Effector memory CD4-positive, alpha-beta T cell (primary cell): ENCODE results near the gene PPP2R3A.

ENCODE experiments used
- DNase-seq, 3 donors: peaks; one replicate each; pipeline ENCODE4 v3.0.0-alpha.2; 2020
- H3K27ac ChIP-seq: 2 replicates; pipeline ENCODE4 v1.7.0; 2013; ENCODE audit warnings: mild to moderate bottlenecking, low read length, moderate library complexity; ENCODE audit not compliant: insufficient read depth, poor library complexity, severe bottlenecking
- H3K27me3 ChIP-seq: replicated peaks from 2 replicates; pipeline ENCODE4 v1.7.0; 2013; ENCODE audit warnings: mild to moderate bottlenecking, low read length; ENCODE audit not compliant: insufficient read depth, control insufficient read depth, poor library complexity, severe bottlenecking
- H3K36me3 ChIP-seq: 2 replicates; pipeline ENCODE4 v1.7.0; 2013; ENCODE audit warnings: mild to moderate bottlenecking, low read length, moderate library complexity; ENCODE audit not compliant: control insufficient read depth, insufficient read depth
- H3K4me1 ChIP-seq: 2 replicates; pipeline ENCODE4 v1.7.0; 2013; ENCODE audit warnings: low read length, mild to moderate bottlenecking; ENCODE audit not compliant: control insufficient read depth, insufficient read depth, poor library complexity, severe bottlenecking
- H3K4me3 ChIP-seq: 2 replicates; pipeline ENCODE4 v1.7.0; 2013; ENCODE audit warnings: low read length, low read depth, mild to moderate bottlenecking; ENCODE audit not compliant: insufficient read depth, poor library complexity, severe bottlenecking
- H3K9me3 ChIP-seq: 2 replicates; pipeline ENCODE4 v1.7.0; 2013; ENCODE audit warnings: mild to moderate bottlenecking, low read length, moderate library complexity; ENCODE audit not compliant: control insufficient read depth

Gene PPP2R3A

DNA sequence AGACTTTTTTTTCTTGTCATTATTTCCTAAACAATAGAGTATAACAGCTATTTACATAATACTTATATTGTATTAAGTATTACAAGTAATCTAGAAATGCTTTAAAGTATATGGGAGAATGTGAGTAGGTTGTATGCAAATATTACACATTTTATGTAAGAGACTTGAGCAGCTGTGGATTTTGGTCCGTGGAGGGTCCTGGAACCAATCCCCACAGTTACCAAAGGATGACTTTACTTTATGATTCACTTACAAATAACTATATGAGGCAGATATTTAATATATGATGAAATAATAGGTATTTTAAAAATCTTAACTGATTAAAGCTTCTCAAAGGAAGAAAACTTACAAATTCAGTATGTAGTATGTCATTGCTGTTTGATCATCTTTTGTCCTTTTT, 56.3 kb downstream of the PPP2R3A start:
- H3K4me3 ChIP-seq: no peak overlapping the region
- H3K27me3 ChIP-seq: no peaks in the 10 kb centered on the region
- H3K9me3 ChIP-seq: no peaks in the 10 kb centered on the region
- H3K36me3 ChIP-seq: no peaks in the 10 kb centered on the region
- no peaks in the 10 kb centered on the region for H3K4me1 ChIP-seq
- no peak for DNase-seq
- H3K27ac ChIP-seq: no peak overlapping the region

DNA sequence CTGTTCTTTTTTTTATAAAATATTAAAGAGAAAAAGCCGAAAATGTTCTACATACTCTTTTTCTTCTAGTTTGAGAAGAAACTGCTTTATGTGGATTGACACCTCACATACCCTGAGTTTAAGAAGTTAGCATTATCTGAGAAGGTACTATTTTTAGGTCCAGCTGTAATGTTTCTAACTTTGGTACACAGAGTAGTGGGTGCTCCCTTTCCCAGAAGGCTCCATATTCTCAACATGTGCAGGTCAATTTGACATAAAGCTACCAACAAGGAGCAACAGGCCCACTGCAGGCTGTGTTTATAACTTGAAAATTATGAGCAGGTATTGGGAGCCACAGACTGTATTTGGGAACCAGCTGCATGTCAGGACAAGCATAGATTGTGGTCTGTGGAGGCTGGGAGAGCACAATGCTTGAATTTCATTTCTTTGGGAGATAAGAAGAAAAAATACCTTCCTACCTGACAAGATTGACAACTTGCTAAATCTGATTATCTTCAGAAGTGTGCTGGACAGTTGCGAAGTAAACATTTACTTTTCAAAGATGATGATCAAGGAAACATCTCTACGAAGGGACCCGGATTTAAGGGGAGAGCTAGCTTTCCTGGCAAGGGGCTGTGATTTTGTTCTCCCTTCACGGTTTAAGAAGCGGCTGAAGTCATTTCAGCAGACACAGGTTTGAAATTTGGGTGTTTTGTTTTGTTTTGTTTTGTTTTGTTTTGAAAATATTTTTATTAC, 57.2 kb downstream of the PPP2R3A start:
- no peaks in the 10 kb centered on the region for H3K9me3 ChIP-seq
- no peak overlapping the region for H3K4me3 ChIP-seq
- H3K27ac ChIP-seq: no peak overlapping the region
- H3K36me3 ChIP-seq: no peaks in the 10 kb centered on the region
- DNase-seq: no peak
- no peaks in the 10 kb centered on the region for H3K27me3 ChIP-seq
- H3K4me1 ChIP-seq: no peaks in the 10 kb centered on the region

DNA sequence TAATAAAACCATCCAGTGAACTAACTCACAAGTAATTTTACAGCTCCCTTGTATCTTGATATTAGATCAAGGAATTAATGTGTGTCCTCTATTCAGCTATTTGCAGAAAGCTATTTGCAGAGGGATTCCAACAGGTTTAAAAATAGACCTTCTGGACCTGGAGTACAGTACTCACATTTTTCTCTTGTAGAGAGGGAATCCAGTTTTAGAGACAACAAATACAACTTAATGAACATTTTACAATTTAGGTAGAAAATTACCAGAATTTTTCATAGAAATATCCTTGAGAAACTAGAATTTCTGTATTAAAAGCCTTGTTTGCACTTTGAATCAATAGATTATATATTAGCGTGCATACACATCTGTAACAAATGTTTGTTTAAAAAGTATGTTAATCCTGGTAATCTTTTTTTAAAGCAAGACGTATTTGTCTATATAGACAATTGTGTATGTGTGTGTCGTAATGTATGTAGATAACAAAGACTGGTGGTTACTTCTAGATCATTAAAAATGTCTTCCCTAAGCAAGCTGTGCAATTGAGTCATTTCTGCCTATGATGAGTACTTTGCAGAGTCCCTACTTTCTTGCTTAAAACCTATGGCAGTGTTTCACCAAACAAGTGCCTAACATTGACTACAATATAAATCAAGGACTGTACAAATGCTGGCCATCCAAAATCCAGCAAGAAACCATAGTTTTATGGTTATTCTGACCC, 57.9 kb downstream of the PPP2R3A start:
- DNase-seq: no peak
- Histone ChIP-seq H3K27ac (no peak overlapping the region), H3K4me1 (no peaks in the 10 kb centered on the region), H3K4me3 (no peak overlapping the region), H3K9me3 (no peaks in the 10 kb centered on the region), H3K36me3 (no peaks in the 10 kb centered on the region), H3K27me3 (no peaks in the 10 kb centered on the region)

DNA sequence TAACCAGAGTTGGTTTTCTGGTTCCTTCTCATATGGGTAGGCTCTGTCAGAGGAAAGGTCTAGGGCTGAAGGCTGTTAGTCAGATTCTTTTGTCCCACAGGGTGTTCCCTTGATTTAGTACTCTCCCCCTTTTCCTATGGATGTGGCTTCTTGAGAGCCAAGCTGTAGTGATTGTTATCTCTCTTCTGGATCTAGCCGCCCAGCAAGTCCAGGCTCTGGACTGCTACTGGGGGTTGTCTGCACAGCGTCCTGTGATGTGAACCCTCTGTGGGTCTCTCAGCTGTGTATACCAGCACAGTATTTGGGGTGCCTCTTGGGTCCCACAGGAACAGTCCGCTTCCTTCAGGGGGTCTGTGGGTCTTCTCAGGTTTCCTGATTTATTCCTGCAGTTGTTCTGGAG, 70.8 kb downstream of the PPP2R3A start:
- Histone ChIP-seq H3K27ac (no peak overlapping the region), H3K9me3 (no peaks in the 10 kb centered on the region), H3K4me1 (no peaks in the 10 kb centered on the region), H3K4me3 (no peak overlapping the region), H3K27me3 (no peaks in the 10 kb centered on the region), H3K36me3 (no peaks in the 10 kb centered on the region)
- no peak for DNase-seq

DNA sequence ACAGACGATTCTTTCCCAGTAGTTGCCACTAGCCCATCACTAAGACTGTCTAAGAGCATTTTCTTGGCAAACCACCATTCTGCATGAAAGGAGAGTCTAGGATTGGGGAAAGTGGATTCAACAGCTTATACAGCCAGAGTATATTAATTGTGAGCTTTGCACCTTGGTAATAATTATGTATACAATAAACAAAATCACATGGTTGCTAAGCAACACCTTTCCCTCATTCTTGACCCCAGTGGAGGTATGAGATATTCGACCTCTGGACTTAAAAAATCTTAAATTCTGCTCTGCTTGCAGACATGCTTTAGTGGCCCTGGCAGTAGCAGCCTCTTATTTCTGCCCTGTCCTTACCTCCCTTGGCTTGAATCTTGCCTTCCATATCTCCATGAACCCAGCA, 73.1 kb downstream of the PPP2R3A start:
- DNase-seq: no peak
- Histone ChIP-seq H3K27ac (no peak overlapping the region), H3K4me3 (no peak overlapping the region), H3K4me1 (no peaks in the 10 kb centered on the region), H3K27me3 (no peaks in the 10 kb centered on the region), H3K9me3 (no peaks in the 10 kb centered on the region), H3K36me3 (no peaks in the 10 kb centered on the region)

DNA sequence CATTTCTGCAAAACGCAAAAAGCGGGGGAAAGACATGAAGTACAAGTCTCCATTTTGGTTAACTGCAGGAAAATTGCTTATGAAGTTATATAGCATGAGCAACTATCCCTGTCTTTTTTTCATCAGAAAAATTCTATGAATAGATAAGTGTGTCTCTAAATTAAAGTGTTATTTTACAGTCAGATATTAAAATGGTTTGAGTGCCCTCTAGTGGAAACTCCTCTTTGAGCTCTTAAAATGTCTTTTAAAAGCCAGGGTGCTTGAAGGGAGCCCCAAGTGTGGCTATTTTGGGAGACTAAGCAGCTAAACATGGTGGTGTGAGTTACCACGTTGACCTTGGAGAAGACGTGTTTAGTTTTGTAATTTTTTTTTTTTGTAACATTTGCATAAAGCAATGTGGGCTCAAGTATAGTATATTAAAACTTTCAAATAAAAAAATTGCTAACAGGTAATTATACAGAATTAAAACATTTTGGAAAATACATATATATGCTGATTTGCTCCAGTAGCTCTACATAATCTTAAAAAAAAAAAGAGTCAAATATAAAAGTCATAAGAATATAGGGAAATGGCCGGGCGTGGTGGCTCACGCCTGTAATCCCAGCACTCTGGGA, 77.2 kb downstream of the PPP2R3A start:
- H3K27me3 ChIP-seq: peaks cover 3% of the 10 kb centered on the region
- no peaks in the 10 kb centered on the region for H3K9me3 ChIP-seq
- no peak for DNase-seq
- H3K4me3 ChIP-seq: no peak overlapping the region
- H3K27ac ChIP-seq: no peak overlapping the region
- no peaks in the 10 kb centered on the region for H3K4me1 ChIP-seq
- H3K36me3 ChIP-seq: no peaks in the 10 kb centered on the region

DNA sequence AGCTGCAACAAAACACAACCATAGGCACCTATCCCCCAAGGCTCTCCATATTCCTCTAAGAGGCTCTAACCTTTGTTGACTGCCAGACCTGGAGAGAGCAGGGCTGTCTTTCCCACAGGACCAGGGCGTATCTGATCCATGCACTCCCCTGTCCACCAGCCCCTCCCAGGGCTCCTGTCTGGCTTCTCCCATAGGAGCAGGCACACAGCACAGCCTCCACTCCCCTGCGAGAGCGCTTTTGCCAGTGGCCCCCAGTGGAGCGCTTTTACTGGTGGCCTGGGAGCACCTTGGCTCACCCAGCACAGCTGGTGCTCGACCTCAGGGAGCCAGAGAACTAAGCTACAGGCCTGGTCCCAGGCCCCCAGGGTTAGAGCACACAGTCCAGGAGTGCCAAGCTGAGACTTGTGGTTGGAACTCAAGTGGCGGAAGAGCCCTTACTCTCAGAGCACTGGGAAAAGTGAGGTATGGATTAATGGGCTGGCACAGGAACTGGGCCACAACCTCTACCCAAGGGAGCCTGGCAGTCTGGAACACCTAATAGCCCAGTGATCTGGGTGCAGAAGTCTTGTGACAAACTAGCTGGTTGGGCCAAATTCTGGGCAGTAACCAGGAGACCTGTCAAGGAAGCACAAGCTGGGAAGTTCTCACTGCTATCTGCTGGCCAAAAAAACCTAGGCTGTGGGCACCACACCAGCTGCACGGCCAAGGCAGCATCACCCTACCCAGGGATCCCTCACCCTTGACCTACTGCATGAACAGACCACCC, 79.6 kb downstream of the PPP2R3A start:
- H3K36me3 ChIP-seq: no peaks in the 10 kb centered on the region

DNA sequence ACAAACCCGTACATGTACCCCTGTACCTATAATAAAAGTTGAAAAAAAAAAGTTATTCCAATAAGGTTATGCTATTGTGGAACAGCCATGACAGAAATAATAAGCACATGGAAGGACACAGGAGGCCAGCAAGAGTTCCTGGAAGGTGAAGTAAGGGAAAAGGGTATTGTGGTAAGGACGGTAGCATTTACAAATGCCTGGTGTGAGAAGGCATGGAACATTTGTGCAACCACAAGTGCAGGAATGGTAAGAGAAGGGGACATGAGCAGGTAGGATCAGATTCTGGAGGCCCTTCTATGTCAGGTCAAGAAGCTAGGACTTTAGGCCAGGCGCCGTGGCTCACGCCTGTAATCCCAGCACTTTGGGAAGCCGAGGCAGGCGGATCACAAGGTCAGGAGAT, 82.5 kb downstream of the PPP2R3A start:
- Histone ChIP-seq H3K27ac (no peak overlapping the region), H3K36me3 (no peaks in the 10 kb centered on the region), H3K27me3 (peaks cover 3% of the 10 kb centered on the region), H3K9me3 (no peaks in the 10 kb centered on the region), H3K4me1 (no peaks in the 10 kb centered on the region), H3K4me3 (no peak overlapping the region)
- no peak for DNase-seq

More for the DNA sequence above, 79.6 kb downstream of the PPP2R3A start:
- H3K27me3 ChIP-seq: peaks cover 3% of the 10 kb centered on the region
- H3K9me3 ChIP-seq: no peaks in the 10 kb centered on the region
- H3K4me3 ChIP-seq: no peak overlapping the region
- H3K4me1 ChIP-seq: no peaks in the 10 kb centered on the region
- no peak overlapping the region for H3K27ac ChIP-seq
- DNase-seq: no peak

DNA sequence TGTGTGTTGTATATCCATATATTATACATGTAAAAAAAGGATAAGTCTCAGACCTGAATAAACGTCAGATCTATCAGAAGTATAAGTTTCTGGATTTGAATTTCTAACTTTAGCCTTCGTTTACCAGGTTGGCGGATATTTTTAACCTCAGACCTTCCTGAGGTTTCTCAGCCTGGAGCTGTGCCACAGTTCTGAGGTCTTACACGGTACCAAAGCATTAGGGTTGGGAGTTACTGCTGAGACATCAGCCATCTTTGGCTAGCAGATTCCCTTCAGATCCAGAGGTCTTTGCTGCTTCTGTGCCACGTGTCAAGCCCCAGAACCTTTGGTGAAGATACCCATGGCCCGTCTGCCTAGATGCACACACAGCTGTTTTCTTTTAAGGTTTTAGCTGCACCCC, 84.7 kb downstream of the PPP2R3A start:
- Histone ChIP-seq H3K9me3 (no peaks in the 10 kb centered on the region), H3K36me3 (no peaks in the 10 kb centered on the region), H3K27ac (no peak overlapping the region), H3K4me1 (no peaks in the 10 kb centered on the region), H3K4me3 (no peak overlapping the region), H3K27me3 (no peaks in the 10 kb centered on the region)
- DNase-seq: no peak
